ENCODE data around the gene TECPR1. TPM values are rescaled to one million over a fixed set of nuclear protein-coding genes. Genes with fewer than 3 reads are reported as not detected.

The TECPR1 gene
- total and polyA plus RNA-seq, 2 experiments from 2014 or later, result 8.2 to 27.8 TPM

DNA sequence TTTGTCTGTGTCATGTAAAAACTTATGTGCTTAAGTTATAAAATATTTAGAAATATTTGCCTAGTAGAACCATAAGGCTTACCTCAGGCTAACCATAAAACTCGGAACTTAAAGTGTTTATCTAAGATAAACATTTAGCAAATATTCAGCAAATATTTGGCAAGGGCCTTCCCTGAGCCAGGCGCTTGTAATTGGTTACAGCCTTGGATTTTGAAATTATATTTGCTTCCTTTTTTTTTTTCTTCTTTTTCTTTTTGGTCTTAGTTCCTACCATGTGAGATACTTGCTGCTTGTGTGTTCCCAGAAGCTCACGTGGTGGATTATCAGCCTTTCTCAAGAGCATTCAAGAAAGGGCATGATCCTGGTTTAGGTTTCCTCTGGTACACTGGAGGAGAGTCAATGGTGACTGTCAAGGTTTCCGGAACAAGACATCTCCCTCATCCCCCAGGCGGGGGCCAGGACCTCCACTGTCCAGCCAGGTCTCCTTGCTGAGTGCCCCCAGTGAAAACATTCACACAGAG lies 24.3 kb upstream of the TECPR1 start:
- in situ Hi-C loops (cut with MboI), result loop anchor here (25.0 kb wide), 1 partner anchor 461 kb away; no protein-coding TSS in a partner anchor
- H3K27ac ChIP-seq, result no peak overlapping the region
- H3K9me3 ChIP-seq (ENCODE audit: low read depth), result no peaks in the 10 kb centered on the region
- no peak overlapping the region for H3K9ac ChIP-seq
- TF ChIP-seq EZH2phosphoT487 (IDR thresholded peaks at IDR 0.05; ENCODE audit: insufficient read depth, low read depth) (no peak), EZH2 (IDR thresholded peaks at IDR 0.05; ENCODE audit: insufficient read depth, poor library complexity, severe bottlenecking) (no peak)
- H3K9me2 ChIP-seq (ENCODE audit: insufficient read depth), result no peaks in the 10 kb centered on the region
- 27 to 35% methylated on average over 5 of the region's 5 CpGs for WGBS, 2 experiments (ENCODE audit: low coverage in 1 of 2, low lambda C conversion rate in 2 of 2, missing lambda C conversion rate in 2 of 2)
- H2AFZ ChIP-seq, result no peak overlapping the region
- no peak overlapping the region for H3K4me3 ChIP-seq
- H3K79me2 ChIP-seq (ENCODE audit: insufficient read depth), result no peaks in the 10 kb centered on the region
- no peaks in the 10 kb centered on the region for H4K20me1 ChIP-seq (ENCODE audit: insufficient read depth)
- H3K4me1 ChIP-seq (ENCODE audit: insufficient read depth), result no peaks in the 10 kb centered on the region
- H3K4me2 ChIP-seq (ENCODE audit: unreplicated experiment), result no peak overlapping the region
- peak; percentile 34 for DNase-seq
- no peaks in the 10 kb centered on the region for H3K36me3 ChIP-seq (ENCODE audit: low read depth)
- H3F3A ChIP-seq (ENCODE audit: insufficient read depth), result peaks cover 3% of the 10 kb centered on the region; the same call in 1 of the 2 replicates
- no peaks in the 10 kb centered on the region for H3K27me3 ChIP-seq (replicated peaks; ENCODE audit: insufficient read depth)

DNA sequence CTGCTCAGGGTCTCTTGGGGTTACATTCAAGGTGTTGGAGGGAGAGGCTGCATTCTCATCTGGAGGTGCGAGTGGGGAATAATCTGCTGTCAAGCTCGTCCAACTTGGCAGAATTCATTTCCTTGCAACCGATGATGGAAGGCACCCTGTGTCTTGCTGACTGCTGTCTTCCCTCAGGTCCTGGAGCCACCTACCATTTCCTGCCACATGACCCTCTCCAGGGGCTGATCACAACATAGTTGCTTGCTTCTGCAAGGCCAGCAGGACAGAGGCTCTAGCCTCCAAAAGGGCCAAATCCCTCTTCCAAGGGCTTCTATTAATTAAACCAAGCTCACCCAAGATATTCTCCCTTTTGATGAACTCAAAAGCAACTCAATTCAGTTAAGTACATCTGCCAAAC lies 15.3 kb upstream of the TECPR1 start:
- Histone ChIP-seq H3K4me2 (ENCODE audit: unreplicated experiment) (no peak overlapping the region), H2AFZ (no peak overlapping the region), H3K4me1 (ENCODE audit: insufficient read depth) (peaks cover 10% of the 10 kb centered on the region), H3K27ac (no peak overlapping the region), H3K9me3 (ENCODE audit: low read depth) (no peaks in the 10 kb centered on the region), H3F3A (ENCODE audit: insufficient read depth) (peaks cover 16% of the 10 kb centered on the region), H3K9me2 (ENCODE audit: insufficient read depth) (no peaks in the 10 kb centered on the region), H4K20me1 (ENCODE audit: insufficient read depth) (no peaks in the 10 kb centered on the region), H3K4me3 (no peak overlapping the region), H3K27me3 (replicated peaks; ENCODE audit: insufficient read depth) (no peaks in the 10 kb centered on the region), H3K36me3 (ENCODE audit: low read depth) (no peaks in the 10 kb centered on the region), H3K79me2 (ENCODE audit: insufficient read depth) (no peaks in the 10 kb centered on the region), H3K9ac (no peak overlapping the region)
- WGBS, 2 experiments (ENCODE audit: low coverage in 1 of 2, low lambda C conversion rate in 2 of 2, missing lambda C conversion rate in 2 of 2), result 79 to 81% methylated on average over 3 of the region's 3 CpGs
- DNase-seq, result no peak
- in situ Hi-C loops (cut with MboI), result no loop called here
- TF ChIP-seq EZH2 (IDR thresholded peaks at IDR 0.05; ENCODE audit: insufficient read depth, poor library complexity, severe bottlenecking) (no peak), EZH2phosphoT487 (IDR thresholded peaks at IDR 0.05; ENCODE audit: insufficient read depth, low read depth) (no peak)

DNA sequence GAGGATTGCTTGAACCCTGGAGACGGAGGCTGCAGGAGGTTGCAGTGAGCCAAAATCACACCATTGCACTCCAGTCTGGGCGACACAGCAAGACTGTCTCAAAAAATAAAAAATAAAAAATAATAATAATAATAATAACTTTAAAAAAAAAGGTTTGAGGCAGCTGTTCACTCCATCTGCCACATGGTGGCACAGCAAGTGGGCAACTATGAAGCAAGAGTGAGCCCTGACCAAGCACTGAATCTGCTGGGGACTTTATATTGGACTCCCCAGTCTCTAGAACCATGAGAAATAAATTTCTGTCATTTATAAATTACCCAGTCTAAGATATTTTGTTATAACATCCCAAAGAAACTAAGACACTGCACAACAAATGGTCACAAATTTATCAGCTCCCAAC lies 14.8 kb upstream of the TECPR1 start:
- no peaks in the 10 kb centered on the region for H4K20me1 ChIP-seq (ENCODE audit: insufficient read depth)
- H3K36me3 ChIP-seq (ENCODE audit: low read depth), result no peaks in the 10 kb centered on the region
- no peaks in the 10 kb centered on the region for H3K27me3 ChIP-seq (replicated peaks; ENCODE audit: insufficient read depth)
- H3F3A ChIP-seq (ENCODE audit: insufficient read depth), result peaks cover 16% of the 10 kb centered on the region
- no peaks in the 10 kb centered on the region for H3K9me2 ChIP-seq (ENCODE audit: insufficient read depth)
- no peak overlapping the region for H3K27ac ChIP-seq
- no peak overlapping the region for H3K4me2 ChIP-seq (ENCODE audit: unreplicated experiment)
- TF ChIP-seq EZH2phosphoT487 (IDR thresholded peaks at IDR 0.05; ENCODE audit: insufficient read depth, low read depth) (no peak), EZH2 (IDR thresholded peaks at IDR 0.05; ENCODE audit: insufficient read depth, poor library complexity, severe bottlenecking) (no peak)
- H3K9me3 ChIP-seq (ENCODE audit: low read depth), result no peaks in the 10 kb centered on the region
- DNase-seq, result peak; percentile 69
- H3K4me1 ChIP-seq (ENCODE audit: insufficient read depth), result peaks cover 10% of the 10 kb centered on the region
- no peaks in the 10 kb centered on the region for H3K79me2 ChIP-seq (ENCODE audit: insufficient read depth)
- H3K9ac ChIP-seq, result no peak overlapping the region
- in situ Hi-C loops (cut with MboI), result no loop called here
- 96 to 97% methylated on average over 2 of the region's 2 CpGs for WGBS, 2 experiments (ENCODE audit: low coverage in 1 of 2, low lambda C conversion rate in 2 of 2, missing lambda C conversion rate in 2 of 2)
- H2AFZ ChIP-seq, result no peak overlapping the region
- no peak overlapping the region for H3K4me3 ChIP-seq

- Histone ChIP-seq H3K9ac (no peak overlapping the region), H2AFZ (no peak overlapping the region), H3F3A (ENCODE audit: insufficient read depth) (peaks cover 16% of the 10 kb centered on the region), H3K27ac (peak overlapping the region; percentile 35), H3K36me3 (ENCODE audit: low read depth) (no peaks in the 10 kb centered on the region), H3K4me3 (0 out of 2 replicates have a peak overlapping the region, but pooled peaks have one; percentile 25), H3K9me3 (ENCODE audit: low read depth) (no peaks in the 10 kb centered on the region), H3K27me3 (replicated peaks; ENCODE audit: insufficient read depth) (no peaks in the 10 kb centered on the region), H3K4me2 (ENCODE audit: unreplicated experiment) (peak overlapping the region; percentile 52), H4K20me1 (ENCODE audit: insufficient read depth) (no peaks in the 10 kb centered on the region), H3K9me2 (ENCODE audit: insufficient read depth) (no peaks in the 10 kb centered on the region), H3K4me1 (ENCODE audit: insufficient read depth) (peaks cover 10% of the 10 kb centered on the region), H3K79me2 (ENCODE audit: insufficient read depth) (no peaks in the 10 kb centered on the region)
- TF ChIP-seq EZH2phosphoT487 (IDR thresholded peaks at IDR 0.05; ENCODE audit: insufficient read depth, low read depth) (no peak), EZH2 (IDR thresholded peaks at IDR 0.05; ENCODE audit: insufficient read depth, poor library complexity, severe bottlenecking) (no peak)
- peak; percentile 53 for DNase-seq
- WGBS, 2 experiments (ENCODE audit: low coverage in 1 of 2, low lambda C conversion rate in 2 of 2, missing lambda C conversion rate in 2 of 2), result 36 to 42% methylated on average over 5 of the region's 5 CpGs
- in situ Hi-C loops (cut with MboI), result no loop called here
Measured at GRCh38 chr7:98265841-98266271, 13.8 kb upstream of the TECPR1 start.

Data from GM23248 (cell line).